Common myeloid progenitor, CD34-positive (primary cell): Measurements from ENCODE around the gene FLYWCH2.
A peak's percentile ranks its signal among the peaks of the same experiment; 100 is the strongest.

Experiments used
- CTCF ChIA-PET: fragments of 350-600 bp; sonication (Branson Sonifier 250); formaldehyde crosslinking; loops from one replicate; lab custom pipeline; 2021; ENCODE audit warnings: antibody characterized with exemption; lab: Charles Lee
- POLR2A ChIA-PET: fragments of 350-600 bp; sonication (Branson Sonifier 250); formaldehyde crosslinking; loops from one replicate; lab custom pipeline; 2021; ENCODE audit warnings: antibody characterized with exemption; lab: Charles Lee
- DNase-seq, 3 donors: peaks; one replicate each; pipeline versions ENCODE4 v3.0.0 to v3.0.0-alpha.2; 2013
- H3K27ac ChIP-seq, 2 experiments: 1 replicate in 1 of 2; 2 replicates in 1 of 2; pipeline ENCODE4 v1.7.0; 2013; ENCODE audit warnings: inconsistent platforms in 2 of 2, low read length in 2 of 2, mild to moderate bottlenecking in 2 of 2, low read depth in 1 of 2, moderate library complexity in 1 of 2; ENCODE audit not compliant: severe bottlenecking in 2 of 2, insufficient read depth in 1 of 2, poor library complexity in 1 of 2
- H3K27me3 ChIP-seq, 5 experiments: replicated peaks in 2 of 5; 1 replicate in 3 of 5; 2 replicates in 2 of 5; pipeline versions ENCODE4 v1.6.1 to v1.7.0; 2013; ENCODE audit warnings: low read length in 4 of 5, mild to moderate bottlenecking in 2 of 5, moderate library complexity in 2 of 5, inconsistent platforms in 1 of 5; ENCODE audit not compliant: insufficient read depth in 5 of 5, control insufficient read depth in 4 of 5
- H3K36me3 ChIP-seq, 4 experiments: 1 replicate in 2 of 4; 2 replicates in 2 of 4; pipeline versions ENCODE4 v1.6.1 to v1.7.0; 2013; ENCODE audit warnings: low read length in 3 of 4, control low read depth in 1 of 4, mild to moderate bottlenecking in 1 of 4; ENCODE audit not compliant: control insufficient read depth in 4 of 4, insufficient read depth in 4 of 4
- H3K4me1 ChIP-seq, 4 experiments: 1 replicate in 3 of 4; 2 replicates in 1 of 4; pipeline versions ENCODE4 v1.6.1 to v1.7.1; 2013; ENCODE audit warnings: low read length in 3 of 4, mild to moderate bottlenecking in 3 of 4, control low read depth in 1 of 4, inconsistent platforms in 1 of 4, moderate library complexity in 1 of 4; ENCODE audit not compliant: control insufficient read depth in 4 of 4, insufficient read depth in 4 of 4; ENCODE audit errors: control extremely low read depth in 1 of 4
- H3K4me3 ChIP-seq, 7 experiments: 1 replicate in 4 of 7; 2 replicates in 3 of 7; pipeline versions ENCODE4 v1.5.1 to v1.7.0; 2013; ENCODE audit warnings: mild to moderate bottlenecking in 7 of 7, low read length in 6 of 7, moderate library complexity in 6 of 7, inconsistent platforms in 2 of 7, low read depth in 2 of 7, control low read depth in 1 of 7; ENCODE audit not compliant: insufficient read depth in 4 of 7, control insufficient read depth in 1 of 7; ENCODE audit errors: extremely low read depth in 1 of 7
- H3K9me3 ChIP-seq, 5 experiments: 1 replicate in 4 of 5; 2 replicates in 1 of 5; pipeline versions ENCODE4 v1.6.1 to v1.7.1; 2013; ENCODE audit warnings: low read length in 4 of 5, mild to moderate bottlenecking in 2 of 5, inconsistent platforms in 1 of 5, low read depth in 1 of 5, moderate library complexity in 1 of 5; ENCODE audit not compliant: control insufficient read depth in 4 of 5, insufficient read depth in 2 of 5; ENCODE audit errors: control extremely low read depth in 1 of 5
- WGBS: methylation state at CpG from one replicate; pipeline ENCODE4 v1.1.5; 2013; ENCODE audit not compliant: insufficient coverage; 5-methylcytosine and 5-hydroxymethylcytosine counted together

Gene FLYWCH2

DNA sequence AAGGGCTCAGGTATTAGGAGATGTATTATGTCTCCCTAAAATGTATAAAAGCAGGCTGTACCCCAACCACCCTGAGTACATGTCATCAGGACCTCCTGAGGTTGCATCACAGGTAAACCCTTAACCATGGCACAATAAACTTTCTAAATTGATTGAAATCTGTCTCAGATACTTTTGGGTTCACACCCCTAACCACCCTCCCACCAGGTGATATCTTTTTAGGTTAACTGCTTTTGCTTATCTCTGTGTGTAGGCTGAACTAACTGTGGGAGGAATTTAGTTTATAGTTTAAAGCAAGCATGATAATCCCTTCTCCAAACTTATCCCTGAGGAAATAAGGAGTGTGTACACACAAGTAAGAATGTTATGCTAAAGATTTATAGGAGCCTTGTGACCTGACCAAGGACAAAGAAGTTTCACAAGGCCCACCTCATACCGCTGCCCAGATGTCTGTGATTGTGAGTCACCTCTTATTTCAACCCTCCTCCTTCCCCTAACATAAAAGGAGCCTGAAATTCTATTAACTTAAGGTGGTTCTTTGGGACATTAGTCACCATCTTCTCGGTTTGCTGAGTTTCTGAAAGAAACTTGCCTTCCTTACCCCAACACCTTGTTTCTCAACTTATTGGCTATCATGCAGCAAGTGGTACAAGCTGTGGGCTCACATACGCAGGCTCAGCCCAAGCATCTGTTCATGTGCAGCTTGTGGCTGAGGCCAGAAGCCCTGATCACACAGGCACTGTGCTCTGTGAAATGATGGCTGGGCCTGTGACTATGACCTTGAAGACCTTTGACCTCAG is 36.3 kb upstream of the FLYWCH2 start:
- DNase-seq = no peak
- Histone ChIP-seq H3K36me3 (no peaks in the 10 kb centered on the region), H3K4me3 (no peak overlapping the region), H3K27ac (no peak overlapping the region), H3K9me3 (no peaks in the 10 kb centered on the region), H3K27me3 (peaks cover 0 to 21% (median 5%) of the 10 kb centered on the region in 5 experiments), H3K4me1 (peaks cover 0 to 11% (median 10%) of the 10 kb centered on the region in 4 experiments)
- CTCF ChIA-PET = no interaction called here
- 83% methylated on average over 3 of the region's 3 CpGs for WGBS
- POLR2A ChIA-PET = no interaction called here

- H3K27me3 ChIP-seq = peaks cover 0 to 43% (median 12%) of the 10 kb centered on the region in 5 experiments
- POLR2A ChIA-PET = no interaction called here
- peak in 2 of 3 donors; percentile 36 to 46 for DNase-seq
- no peak overlapping the region for H3K27ac ChIP-seq
- H3K4me1 ChIP-seq = peaks cover 0 to 3% (median 0%) of the 10 kb centered on the region in 4 experiments
- CTCF ChIA-PET = interaction anchor here (0.6 to 2.7 kb wide), 4 partner anchors 9 to 19 kb away, joined by 3 to 12 read pairs (median 4); no protein-coding TSS in a partner anchor
- 58% methylated on average over 11 of the region's 16 CpGs for WGBS
- no peak overlapping the region for H3K4me3 ChIP-seq
- H3K9me3 ChIP-seq = peaks cover 0 to 6% (median 3%) of the 10 kb centered on the region in 5 experiments
- no peaks in the 10 kb centered on the region for H3K36me3 ChIP-seq
These were observed 33.9 kb upstream of the FLYWCH2 start for GRCh38 chr16:2848933-2849725.

- 92% methylated on average over 10 of the region's 16 CpGs for WGBS
- no peak overlapping the region for H3K27ac ChIP-seq
- no peaks in the 10 kb centered on the region for H3K36me3 ChIP-seq
- H3K9me3 ChIP-seq = peaks cover 0 to 8% (median 5%) of the 10 kb centered on the region in 5 experiments
- ChIA-PET CTCF (interaction anchor here (2.3 kb wide), 1 partner anchor 10 kb away, joined by 6 read pairs; no protein-coding TSS in a partner anchor), POLR2A (no interaction called here)
- peaks cover 0 to 3% (median 0%) of the 10 kb centered on the region in 4 experiments for H3K4me1 ChIP-seq
- no peak overlapping the region for H3K4me3 ChIP-seq
- DNase-seq = no peak
- H3K27me3 ChIP-seq = peaks cover 0 to 47% (median 9%) of the 10 kb centered on the region in 5 experiments
These were observed 30.8 kb upstream of the FLYWCH2 start for GRCh38 chr16:2852003-2852730.

- no peak overlapping the region for H3K4me3 ChIP-seq
- ChIA-PET CTCF (interaction anchor here (1.7 to 2.7 kb wide), 6 partner anchors 9 to 74 kb away, joined by 6 to 21 read pairs (median 8); no protein-coding TSS in a partner anchor), POLR2A (no interaction called here)
- no peak for DNase-seq
- no peaks in the 10 kb centered on the region for H3K36me3 ChIP-seq
- H3K9me3 ChIP-seq = peaks cover 0 to 8% (median 5%) of the 10 kb centered on the region in 5 experiments
- 59% methylated on average over 46 of the region's 56 CpGs for WGBS
- H3K27me3 ChIP-seq = peaks cover 0 to 54% (median 9%) of the 10 kb centered on the region in 5 experiments
- peaks cover 0 to 10% (median 5%) of the 10 kb centered on the region in 4 experiments for H3K4me1 ChIP-seq
- no peak overlapping the region for H3K27ac ChIP-seq
These were observed 30.1 kb upstream of the FLYWCH2 start for GRCh38 chr16:2852731-2853507.

DNA sequence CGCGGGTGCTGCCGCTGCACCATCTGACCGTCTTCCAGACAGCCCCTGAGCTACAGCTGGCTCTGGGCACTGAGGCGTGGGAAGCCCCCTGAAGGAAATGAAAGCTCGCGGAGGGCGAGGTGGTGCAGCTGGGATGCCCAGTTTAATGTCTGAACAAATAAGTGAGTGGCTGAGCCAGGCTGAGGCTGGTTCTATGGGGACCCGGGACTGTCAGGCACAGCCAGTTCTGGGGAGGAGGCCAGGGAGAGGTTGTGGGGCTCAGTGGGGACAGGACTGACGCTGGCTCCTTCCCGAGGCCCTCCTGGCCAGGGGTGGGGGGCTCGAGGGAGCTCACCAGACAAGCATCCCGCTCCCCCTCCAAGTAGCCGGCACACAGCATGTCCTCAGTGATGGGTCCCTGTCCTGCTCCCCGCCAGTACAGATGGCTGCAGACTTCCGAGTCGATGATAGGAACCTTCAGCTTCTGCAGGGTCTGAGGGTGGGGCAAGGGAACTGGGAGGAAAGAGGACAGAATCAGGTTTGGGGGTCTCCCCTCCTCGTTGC is 29.4 kb upstream of the FLYWCH2 start:
- WGBS = 88% methylated on average over 15 of the region's 18 CpGs
- Histone ChIP-seq H3K27ac (no peak overlapping the region), H3K4me1 (peaks cover 0 to 16% (median 12%) of the 10 kb centered on the region in 4 experiments), H3K9me3 (peaks cover 0 to 8% (median 5%) of the 10 kb centered on the region in 5 experiments), H3K27me3 (peaks cover 0 to 61% (median 11%) of the 10 kb centered on the region in 5 experiments), H3K36me3 (no peaks in the 10 kb centered on the region), H3K4me3 (no peak overlapping the region)
- POLR2A ChIA-PET = no interaction called here
- CTCF ChIA-PET = interaction anchor here (1.2 to 2.7 kb wide), 7 partner anchors 9 to 73 kb away, joined by 6 to 21 read pairs (median 8); no protein-coding TSS in a partner anchor
- no peak for DNase-seq
